ENCODE data around the gene ADK.

Gene ADK

DNA sequence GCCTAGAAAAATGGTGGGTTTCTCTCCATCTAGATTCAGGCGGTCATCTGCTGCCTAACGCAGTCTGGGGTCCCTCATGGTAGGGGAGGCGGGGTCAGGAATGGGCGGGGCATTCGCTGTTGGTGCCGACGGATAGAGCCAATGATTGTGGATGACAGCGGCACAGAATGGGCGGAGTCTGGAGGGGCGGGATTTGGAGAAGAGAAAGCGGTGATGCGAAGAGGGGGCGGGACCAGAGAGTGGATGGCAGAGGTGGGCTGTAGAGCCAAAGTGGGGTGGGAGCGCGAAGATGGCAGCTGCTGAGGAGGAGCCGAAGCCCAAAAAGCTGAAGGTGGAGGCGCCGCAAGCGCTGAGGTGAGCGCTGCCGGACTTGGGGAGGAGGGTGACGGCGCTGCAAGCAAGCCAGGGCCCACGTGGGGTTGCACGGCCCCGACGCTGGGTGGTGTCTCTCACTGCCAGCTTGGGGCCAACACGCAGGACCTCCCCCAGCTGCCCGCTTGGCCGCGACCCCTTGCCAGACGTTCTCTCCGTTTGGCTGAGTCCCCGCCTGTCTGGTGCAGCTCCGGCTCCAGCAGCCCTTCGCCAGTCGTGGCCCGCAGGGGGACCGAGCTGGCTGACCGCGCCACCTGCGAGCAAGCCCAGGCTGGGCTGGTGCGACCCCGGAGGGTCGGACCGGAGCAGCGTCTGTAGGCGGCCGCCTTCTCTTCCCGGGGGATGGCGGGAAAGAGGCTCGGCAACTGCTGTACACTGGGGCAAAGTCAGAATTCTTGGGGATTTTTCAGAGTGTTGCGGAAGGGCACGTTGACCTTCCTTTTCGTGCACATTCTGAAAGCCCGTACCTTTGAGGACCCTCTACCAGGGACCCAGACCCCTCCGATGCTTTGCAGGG lies at the start of gene ADK:
Gene ADK (plus strand): TSS at position 232 of the 889 bp plus-strand sequence. CDS start 58 bp downstream, at position 290.
- TF ChIP-seq CTCF (conservative IDR thresholded peaks at IDR 0.05) (peak; percentile 33), ZFX (IDR thresholded peaks at IDR 0.05) (peak; percentile 26; the same call in 1 of the 2 replicates)
- H3K27ac ChIP-seq, result peak within 1 kb of the TSS; percentile 81

DNA sequence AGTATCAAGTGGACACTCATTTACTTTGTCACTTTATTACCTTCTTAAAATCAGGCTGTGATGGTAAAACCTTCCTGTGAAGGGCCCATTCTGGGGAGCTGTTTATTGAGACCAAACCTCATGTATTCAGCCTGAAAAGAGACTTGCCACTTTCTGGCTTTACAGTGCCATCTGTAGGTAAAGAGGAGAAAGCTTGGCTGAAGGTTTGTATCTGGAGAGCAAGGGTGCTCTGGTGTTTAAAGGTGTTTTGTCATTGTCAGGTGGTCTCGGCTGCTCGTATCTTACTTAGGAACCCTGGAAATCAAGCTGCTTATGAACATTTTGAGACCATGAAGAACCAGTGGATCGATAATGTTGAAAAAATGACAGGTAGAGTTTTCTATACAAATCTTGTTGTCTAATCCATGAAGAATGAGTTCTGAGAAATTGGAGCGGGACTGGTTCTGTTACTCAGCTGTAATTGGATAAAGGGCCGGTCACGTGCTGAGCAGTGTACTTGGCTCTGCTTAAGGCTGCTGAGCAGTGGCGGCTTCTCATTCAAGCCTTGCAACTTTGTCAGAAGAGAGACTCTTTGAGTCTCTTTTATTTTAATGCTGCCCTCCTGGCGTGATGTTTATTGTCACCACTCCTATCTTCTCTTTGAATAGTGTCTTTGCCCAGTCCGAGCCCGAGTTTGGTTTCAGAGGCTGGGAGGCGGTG lies 47.3 kb upstream of the ADK start:
- H3K27ac ChIP-seq, result no peak overlapping the region
- TF ChIP-seq ZFX (IDR thresholded peaks at IDR 0.05), result no peak
- peak; percentile 60 for TF ChIP-seq CTCF (conservative IDR thresholded peaks at IDR 0.05)

- TF ChIP-seq CTCF (conservative IDR thresholded peaks at IDR 0.05) (no peak), ZFX (IDR thresholded peaks at IDR 0.05) (no peak)
- H3K27ac ChIP-seq, result no peak overlapping the region
Observed at GRCh38 chr10:74104480-74104879, 46.5 kb upstream of the ADK start.

DNA sequence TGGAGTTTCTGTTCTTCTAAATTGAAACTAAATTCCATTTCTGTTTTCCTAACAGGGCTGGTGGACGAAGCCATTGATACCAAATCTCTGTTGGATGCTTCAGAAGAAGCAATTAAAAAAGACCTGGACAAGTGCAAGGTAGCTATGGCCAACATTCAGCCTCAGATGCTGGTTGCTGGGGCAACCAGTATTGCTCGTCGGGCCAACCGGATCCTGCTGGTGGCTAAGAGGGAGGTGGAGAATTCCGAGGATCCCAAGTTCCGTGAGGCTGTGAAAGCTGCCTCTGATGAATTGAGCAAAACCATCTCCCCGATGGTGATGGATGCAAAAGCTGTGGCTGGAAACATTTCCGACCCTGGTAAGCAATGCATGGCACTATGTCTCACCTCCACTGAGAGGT lies 46.0 kb upstream of the ADK start:
- H3K27ac ChIP-seq, result no peak overlapping the region; the same call in 1 of the 2 replicates
- TF ChIP-seq ZFX (IDR thresholded peaks at IDR 0.05) (no peak), CTCF (conservative IDR thresholded peaks at IDR 0.05) (no peak)

DNA sequence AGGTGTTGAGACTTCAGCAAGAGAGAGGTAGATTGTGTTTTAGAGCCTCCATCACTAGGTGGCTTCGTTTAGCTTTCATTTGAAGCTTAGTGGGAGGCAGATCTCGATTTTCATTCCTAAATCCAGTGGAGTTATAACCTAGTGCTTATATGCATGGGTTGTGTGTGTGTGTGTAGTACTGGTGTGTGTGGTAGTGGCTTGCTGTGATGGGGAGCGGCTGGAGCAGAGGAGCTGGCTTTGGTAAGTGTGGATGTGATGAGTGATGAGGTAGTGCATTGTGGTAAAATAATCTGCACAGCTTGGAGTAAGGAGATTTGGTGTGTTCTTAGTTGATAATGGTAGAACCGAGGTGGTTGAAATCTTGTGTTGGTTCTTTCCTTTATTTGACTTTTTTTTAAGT lies 43.6 kb upstream of the ADK start:
- H3K27ac ChIP-seq, result no peak overlapping the region
- TF ChIP-seq CTCF (conservative IDR thresholded peaks at IDR 0.05), result no peak
- no peak for TF ChIP-seq ZFX (IDR thresholded peaks at IDR 0.05)

- TF ChIP-seq CTCF (conservative IDR thresholded peaks at IDR 0.05) (no peak), ZFX (IDR thresholded peaks at IDR 0.05) (no peak)
- no peak overlapping the region for H3K27ac ChIP-seq
Observed at GRCh38 chr10:74109452-74109851, 41.6 kb upstream of the ADK start.

DNA sequence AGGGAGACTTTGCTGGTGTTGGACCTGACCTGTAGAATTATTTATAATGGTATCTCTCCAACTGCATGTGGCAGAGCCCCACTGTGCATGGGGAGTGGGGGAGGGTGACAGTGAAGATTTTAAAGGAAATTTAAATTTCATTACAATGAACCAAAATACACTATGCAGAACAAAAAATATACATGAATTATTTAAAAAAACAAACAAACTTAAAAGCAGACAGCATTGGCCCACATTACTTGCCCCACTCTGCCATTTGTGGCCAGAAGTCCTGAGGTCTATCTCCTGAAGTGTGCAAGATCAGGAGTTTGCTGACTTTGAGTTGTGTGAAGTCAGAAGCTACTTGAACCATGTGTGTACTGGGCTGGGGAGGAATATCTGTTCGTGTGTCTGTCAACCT lies 40.9 kb upstream of the ADK start:
- no peak overlapping the region for H3K27ac ChIP-seq
- TF ChIP-seq ZFX (IDR thresholded peaks at IDR 0.05) (no peak), CTCF (conservative IDR thresholded peaks at IDR 0.05) (no peak)
